NOMO-1 treated with DMSO at 0.1 percent for 48 hours (cell line): ENCODE data around the gene KLK2.

Source experiments
- DNase-seq: peaks from one replicate; lab custom pipeline; 2025; ENCODE audit not compliant: unreplicated experiment; lab: John Stamatoyannopoulos, UW

KLK2 gene

DNA sequence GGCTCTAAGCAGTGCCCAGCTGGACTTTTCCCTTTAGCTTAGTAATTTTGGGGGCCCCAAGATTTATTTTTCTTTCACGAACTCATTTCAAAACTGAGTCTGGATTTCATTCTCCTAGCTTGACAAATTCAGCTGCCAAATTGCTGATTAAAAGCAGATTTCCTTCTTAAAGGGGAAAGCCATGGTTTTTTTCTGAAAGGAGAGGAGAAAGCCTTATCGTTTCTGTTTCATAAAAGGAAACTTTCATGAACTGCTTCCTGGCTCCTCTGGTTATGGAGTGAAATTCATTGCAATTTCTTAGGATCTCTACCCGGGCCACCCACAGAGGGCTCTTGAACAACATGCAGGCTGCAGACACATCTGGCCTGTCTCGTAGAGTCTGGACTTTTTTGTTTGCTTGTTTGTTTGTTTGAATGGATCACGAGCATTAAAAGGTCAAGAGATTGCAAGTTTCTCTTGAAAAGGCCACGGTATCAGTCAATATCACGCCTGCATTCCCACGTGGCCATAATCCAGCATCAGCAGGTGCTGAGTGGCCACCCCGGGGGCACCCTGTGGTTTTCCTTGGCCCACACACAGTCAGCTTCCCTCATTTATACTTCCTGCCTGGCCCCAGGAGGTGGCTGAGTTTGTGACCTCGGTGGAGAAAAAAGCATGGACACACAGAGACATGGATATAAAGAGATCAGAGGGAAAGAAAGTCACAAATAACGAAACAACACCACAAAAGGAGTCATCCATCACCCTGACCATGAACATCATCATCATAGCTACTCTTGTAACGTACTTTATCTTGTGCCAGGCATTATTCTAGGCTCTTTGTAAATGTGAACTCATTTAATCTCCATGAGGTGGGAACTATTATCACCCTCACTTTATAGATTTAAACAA lies 48.4 kb downstream of the KLK2 start:
- no peak for DNase-seq

DNA sequence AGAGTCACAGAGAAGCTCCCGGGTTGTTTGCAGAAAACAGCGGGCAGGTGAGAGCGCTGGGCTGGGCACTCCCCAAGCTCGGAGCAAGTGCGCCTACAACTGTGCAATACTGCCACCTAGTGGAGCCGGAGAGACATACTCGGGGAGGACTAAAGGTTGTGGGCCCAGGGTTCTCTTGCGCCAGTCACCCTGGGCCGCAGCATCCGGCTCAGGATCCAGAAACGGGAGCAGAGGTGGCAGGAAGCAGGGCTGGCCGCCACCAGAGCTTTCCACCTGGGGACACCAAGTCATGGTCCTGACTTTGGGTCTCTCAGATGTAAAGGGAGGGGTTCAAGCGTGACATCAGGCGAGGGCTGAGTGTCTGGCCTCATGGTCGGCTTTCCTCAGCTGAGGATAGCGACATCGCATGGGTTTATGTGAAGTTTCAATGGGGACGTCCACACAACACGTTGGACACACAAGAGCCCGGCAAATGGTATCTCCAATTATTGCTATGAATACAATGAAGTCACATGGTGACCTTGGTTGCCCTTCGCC lies 49.1 kb downstream of the KLK2 start:
- DNase-seq = peak; percentile 77

DNA sequence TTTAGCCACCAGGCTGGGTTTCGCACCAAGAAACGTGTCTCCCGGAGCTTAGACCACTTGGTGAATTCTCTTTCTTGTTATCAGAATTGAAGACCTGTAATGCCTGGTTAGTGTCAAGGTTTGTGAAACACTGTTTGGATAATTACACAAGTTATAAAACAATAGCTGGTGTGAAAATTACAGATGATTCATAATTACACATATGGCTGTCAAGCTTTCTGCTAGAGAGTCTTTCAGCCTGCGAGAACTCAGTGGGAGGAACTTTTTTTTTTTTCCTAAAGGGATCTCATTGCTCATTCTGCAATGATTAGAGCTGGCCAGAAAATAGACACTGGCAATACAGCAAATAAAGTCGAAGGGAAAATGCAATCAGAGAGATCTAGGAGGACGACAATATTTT lies 51.3 kb downstream of the KLK2 start:
- DNase-seq = no peak

DNA sequence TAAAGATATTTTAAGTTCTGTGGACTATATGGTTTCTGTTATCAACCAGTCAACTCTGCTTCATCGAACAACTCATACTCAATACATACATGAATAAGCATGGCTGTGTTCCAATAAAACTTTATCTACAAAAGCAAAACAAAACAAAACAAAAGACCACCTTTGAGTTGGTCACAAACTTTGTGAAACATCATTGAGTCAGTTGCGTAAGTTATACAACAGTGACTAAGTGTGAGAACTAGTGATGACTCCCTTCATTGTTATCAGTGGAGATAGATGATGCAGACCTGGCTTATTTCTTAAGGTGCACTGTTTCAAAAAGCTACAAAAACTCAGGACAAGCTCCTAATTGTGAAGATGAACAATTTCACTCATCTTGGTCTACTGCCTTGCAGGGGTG lies 52.5 kb downstream of the KLK2 start:
- no peak for DNase-seq

DNA sequence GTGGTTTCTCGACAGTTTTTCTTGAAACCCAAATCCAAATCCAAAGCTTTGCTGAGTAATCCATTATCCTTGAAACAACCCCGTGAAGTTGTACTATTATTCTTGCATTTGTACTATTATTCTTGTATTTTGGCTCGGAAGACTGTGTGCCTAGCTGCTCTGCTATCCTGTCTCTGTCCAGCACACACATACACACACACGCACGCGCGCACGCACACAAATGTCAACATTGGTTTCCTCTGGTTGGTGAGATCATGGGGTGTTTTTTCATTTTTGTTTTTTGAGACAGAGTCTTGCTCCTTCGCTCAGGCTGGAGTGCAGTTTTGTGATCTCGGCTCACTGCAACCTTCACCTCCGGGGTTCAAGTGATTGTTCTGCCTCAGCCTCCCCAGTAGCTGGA lies 52.9 kb downstream of the KLK2 start:
- no peak for DNase-seq

DNA sequence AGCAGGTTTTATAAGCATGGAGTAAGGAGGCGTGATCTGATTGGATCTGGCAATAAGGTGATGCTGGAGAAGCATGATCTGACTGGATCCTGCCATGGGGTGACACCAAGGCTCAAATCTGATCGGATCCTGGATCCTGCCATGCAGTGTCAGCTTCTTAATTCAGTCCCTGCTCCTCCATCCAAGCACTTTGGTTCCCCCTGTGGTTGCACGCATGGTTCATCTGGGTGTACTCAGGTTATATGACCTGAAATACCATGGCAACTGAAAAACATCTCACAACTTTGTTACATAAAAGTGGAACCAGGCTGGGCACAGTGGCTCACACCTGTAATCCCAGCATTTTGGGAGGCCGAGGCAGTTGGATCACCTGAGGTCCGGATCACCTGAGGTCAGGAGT lies 55.6 kb downstream of the KLK2 start:
- DNase-seq = no peak
